Type B pancreatic cell (in vitro differentiated cells): ENCODE results near the gene RABGAP1L. TPM values are rescaled to one million over a fixed set of nuclear protein-coding genes. Genes with fewer than 3 reads are reported as not detected.

Experiments
- DNase-seq: peaks from one replicate; pipeline ENCODE4 v3.0.0; 2021; ENCODE audit warnings: mixed read lengths; ENCODE audit not compliant: unreplicated experiment; ENCODE audit errors: extremely low spot score
- H3K27ac Mint-ChIP-seq: 2 replicates; pipeline ENCODE4 v1.8.0; 2021; ENCODE audit warnings: mild to moderate bottlenecking, mixed read lengths
- H3K27me3 Mint-ChIP-seq: 2 replicates; pipeline ENCODE4 v1.8.0; 2021; ENCODE audit warnings: mixed read lengths
- H3K36me3 Mint-ChIP-seq: 2 replicates; pipeline ENCODE4 v1.8.0; 2021; ENCODE audit warnings: mixed read lengths
- H3K4me1 Mint-ChIP-seq: one replicate; pipeline ENCODE4 v1.8.0; 2021; ENCODE audit warnings: mixed read lengths; ENCODE audit not compliant: unreplicated experiment
- H3K4me3 Mint-ChIP-seq: 2 replicates; pipeline ENCODE4 v1.8.0; 2021; ENCODE audit warnings: mild to moderate bottlenecking, mixed read lengths
- H3K9me3 Mint-ChIP-seq: 2 replicates; pipeline ENCODE4 v1.8.0; 2021; ENCODE audit warnings: mixed read lengths
- total RNA-seq: library from RNA; stranded (reverse); gene quantifications from 2 replicates; pipeline ENCODE4 v1.2.1, GENCODE V29; 2021; ENCODE audit warnings: low replicate concordance
- TF ChIP-seq, protein P1 (sequence below): fragments of 200-600 bp; sonication (generic); conservative IDR thresholded peaks from 2 replicates; pipeline ENCODE4 v1.5.0; 2021; ENCODE audit warnings: antibody characterized with exemption, mild to moderate bottlenecking

The RABGAP1L gene
- total RNA-seq, 1 donor from 2014 or later: 35.6 TPM

GRCh38 chr1:174850726-174851125 is 691.4 kb downstream of the RABGAP1L start:
- no peaks in the 10 kb centered on the region for H3K27me3 Mint-ChIP-seq
- no peak for DNase-seq
- H3K36me3 Mint-ChIP-seq: no peaks in the 10 kb centered on the region
- H3K9me3 Mint-ChIP-seq: no peaks in the 10 kb centered on the region
- no peak overlapping the region for H3K27ac Mint-ChIP-seq
- TF ChIP-seq, protein P1, sequence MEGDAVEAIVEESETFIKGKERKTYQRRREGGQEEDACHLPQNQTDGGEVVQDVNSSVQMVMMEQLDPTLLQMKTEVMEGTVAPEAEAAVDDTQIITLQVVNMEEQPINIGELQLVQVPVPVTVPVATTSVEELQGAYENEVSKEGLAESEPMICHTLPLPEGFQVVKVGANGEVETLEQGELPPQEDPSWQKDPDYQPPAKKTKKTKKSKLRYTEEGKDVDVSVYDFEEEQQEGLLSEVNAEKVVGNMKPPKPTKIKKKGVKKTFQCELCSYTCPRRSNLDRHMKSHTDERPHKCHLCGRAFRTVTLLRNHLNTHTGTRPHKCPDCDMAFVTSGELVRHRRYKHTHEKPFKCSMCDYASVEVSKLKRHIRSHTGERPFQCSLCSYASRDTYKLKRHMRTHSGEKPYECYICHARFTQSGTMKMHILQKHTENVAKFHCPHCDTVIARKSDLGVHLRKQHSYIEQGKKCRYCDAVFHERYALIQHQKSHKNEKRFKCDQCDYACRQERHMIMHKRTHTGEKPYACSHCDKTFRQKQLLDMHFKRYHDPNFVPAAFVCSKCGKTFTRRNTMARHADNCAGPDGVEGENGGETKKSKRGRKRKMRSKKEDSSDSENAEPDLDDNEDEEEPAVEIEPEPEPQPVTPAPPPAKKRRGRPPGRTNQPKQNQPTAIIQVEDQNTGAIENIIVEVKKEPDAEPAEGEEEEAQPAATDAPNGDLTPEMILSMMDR: no peak
- H3K4me1 Mint-ChIP-seq: peaks cover 4% of the 10 kb centered on the region
- no peak overlapping the region for H3K4me3 Mint-ChIP-seq

- no peak for DNase-seq
- Mint-ChIP-seq H3K4me3 (no peak overlapping the region), H3K27ac (no peak overlapping the region), H3K27me3 (no peaks in the 10 kb centered on the region), H3K36me3 (no peaks in the 10 kb centered on the region), H3K9me3 (no peaks in the 10 kb centered on the region), H3K4me1 (no peaks in the 10 kb centered on the region)
- TF ChIP-seq, protein P1: no peak
Observed at GRCh38 chr1:174858301-174858700, 699.0 kb downstream of the RABGAP1L start.

DNA sequence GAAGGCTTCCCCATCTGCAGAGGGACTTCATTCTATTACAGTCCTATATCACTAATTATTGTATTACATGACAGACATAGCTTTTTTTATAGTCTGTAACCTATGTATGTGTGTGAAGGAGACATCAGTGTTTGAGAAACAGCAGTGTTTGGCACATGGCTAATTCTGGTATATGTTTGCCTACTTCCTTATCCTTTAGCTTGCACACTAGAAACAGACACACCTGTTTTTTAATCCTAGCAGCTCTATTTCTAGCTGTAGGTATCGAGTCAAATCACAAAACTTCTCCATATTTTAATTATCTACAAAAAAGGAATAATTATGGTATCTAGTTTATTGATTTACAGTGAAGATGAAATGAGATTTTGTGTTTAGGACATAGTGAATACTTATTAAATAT is 711.0 kb downstream of the RABGAP1L start:
- H3K36me3 Mint-ChIP-seq: no peaks in the 10 kb centered on the region
- H3K9me3 Mint-ChIP-seq: no peaks in the 10 kb centered on the region
- no peak for DNase-seq
- TF ChIP-seq, protein P1: no peak
- H3K4me3 Mint-ChIP-seq: no peak overlapping the region
- peak overlapping the region; percentile 81 for H3K27ac Mint-ChIP-seq
- peaks cover 14% of the 10 kb centered on the region for H3K4me1 Mint-ChIP-seq
- H3K27me3 Mint-ChIP-seq: no peaks in the 10 kb centered on the region

GRCh38 chr1:174871886-174872285 is 712.6 kb downstream of the RABGAP1L start:
- Mint-ChIP-seq H3K4me1 (peaks cover 20% of the 10 kb centered on the region), H3K27ac (peak overlapping the region; percentile 97), H3K36me3 (no peaks in the 10 kb centered on the region), H3K27me3 (no peaks in the 10 kb centered on the region), H3K9me3 (no peaks in the 10 kb centered on the region), H3K4me3 (peak overlapping the region; percentile 79)
- TF ChIP-seq, protein P1: no peak
- no peak for DNase-seq

- no peak for DNase-seq
- Mint-ChIP-seq H3K4me1 (peaks cover 20% of the 10 kb centered on the region), H3K9me3 (no peaks in the 10 kb centered on the region), H3K27ac (peak overlapping the region; percentile 97), H3K27me3 (no peaks in the 10 kb centered on the region), H3K4me3 (peak overlapping the region; percentile 65), H3K36me3 (no peaks in the 10 kb centered on the region)
- TF ChIP-seq, protein P1: no peak
Observed at GRCh38 chr1:174872615-174873058, 713.3 kb downstream of the RABGAP1L start.
